HG02884 (cell line): Measurements from ENCODE around the gene MERTK.
"Not testable (repeated sequence)": the region's sequence is repeated elsewhere in the genome, so short reads cannot be mapped to it uniquely, and the experiment has no call there.

ENCODE experiments used
- ATAC-seq: cut with Tn5 transposase; IDR thresholded peaks from one replicate; pipeline ENCODE4 v1.9.1; 2021; ENCODE audit warnings: mild to moderate bottlenecking, moderate library complexity; ENCODE audit not compliant: unreplicated experiment

The MERTK gene

GRCh38 chr2:111897924-111898702 lies at the start of gene MERTK:
Gene MERTK, plus strand, starts transcription at chr2:111898607. Its CDS starts 129 bp downstream, at chr2:111898736.
- ATAC-seq: no peak

- ATAC-seq: not testable (repeated sequence)
These were observed 47.8 kb upstream of the MERTK start for GRCh38 chr2:111850646-111851045.

DNA sequence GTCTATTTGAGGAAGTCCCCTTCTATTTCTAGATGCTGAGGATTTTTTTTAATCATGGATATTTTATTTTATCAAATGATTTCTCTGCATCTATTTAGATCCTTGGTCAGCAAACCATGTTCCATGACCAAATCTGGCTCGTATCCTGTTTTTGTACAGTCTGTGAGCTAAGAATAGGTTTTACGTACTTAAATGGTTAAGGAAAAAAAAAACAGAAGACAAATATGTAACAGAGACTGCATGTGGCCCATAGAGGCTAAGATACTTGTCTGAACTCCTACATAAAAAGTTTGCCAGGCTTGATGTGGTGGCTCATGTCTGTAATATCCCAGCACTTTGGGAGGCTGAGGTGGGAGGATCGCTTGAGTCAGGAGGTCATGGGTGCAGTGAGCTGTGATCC lies 45.9 kb upstream of the MERTK start:
- not testable (repeated sequence) for ATAC-seq

GRCh38 chr2:111860005-111860404 lies 38.4 kb upstream of the MERTK start:
- ATAC-seq: not testable (repeated sequence)

DNA sequence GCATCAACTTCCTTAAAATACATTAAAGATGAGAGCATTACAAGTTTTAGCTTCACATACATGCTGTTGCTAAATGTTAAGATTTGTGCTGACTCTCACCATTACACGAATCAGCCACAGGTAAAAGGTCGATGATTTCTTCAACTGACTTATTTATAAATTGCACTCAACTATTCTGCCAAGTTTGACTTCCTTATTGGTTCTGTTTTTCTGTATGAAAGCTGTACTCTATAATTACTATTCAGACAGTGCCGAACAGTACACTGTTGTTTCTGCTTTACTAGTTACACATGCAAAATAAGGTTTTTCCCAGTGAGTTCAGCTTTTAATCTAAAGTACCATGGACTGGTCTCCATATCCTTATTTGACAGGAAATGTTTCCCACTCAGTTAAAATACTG lies 33.3 kb upstream of the MERTK start:
- not testable (repeated sequence) for ATAC-seq

- not testable (repeated sequence) for ATAC-seq
These were observed 25.6 kb upstream of the MERTK start for GRCh38 chr2:111872806-111873205.

DNA sequence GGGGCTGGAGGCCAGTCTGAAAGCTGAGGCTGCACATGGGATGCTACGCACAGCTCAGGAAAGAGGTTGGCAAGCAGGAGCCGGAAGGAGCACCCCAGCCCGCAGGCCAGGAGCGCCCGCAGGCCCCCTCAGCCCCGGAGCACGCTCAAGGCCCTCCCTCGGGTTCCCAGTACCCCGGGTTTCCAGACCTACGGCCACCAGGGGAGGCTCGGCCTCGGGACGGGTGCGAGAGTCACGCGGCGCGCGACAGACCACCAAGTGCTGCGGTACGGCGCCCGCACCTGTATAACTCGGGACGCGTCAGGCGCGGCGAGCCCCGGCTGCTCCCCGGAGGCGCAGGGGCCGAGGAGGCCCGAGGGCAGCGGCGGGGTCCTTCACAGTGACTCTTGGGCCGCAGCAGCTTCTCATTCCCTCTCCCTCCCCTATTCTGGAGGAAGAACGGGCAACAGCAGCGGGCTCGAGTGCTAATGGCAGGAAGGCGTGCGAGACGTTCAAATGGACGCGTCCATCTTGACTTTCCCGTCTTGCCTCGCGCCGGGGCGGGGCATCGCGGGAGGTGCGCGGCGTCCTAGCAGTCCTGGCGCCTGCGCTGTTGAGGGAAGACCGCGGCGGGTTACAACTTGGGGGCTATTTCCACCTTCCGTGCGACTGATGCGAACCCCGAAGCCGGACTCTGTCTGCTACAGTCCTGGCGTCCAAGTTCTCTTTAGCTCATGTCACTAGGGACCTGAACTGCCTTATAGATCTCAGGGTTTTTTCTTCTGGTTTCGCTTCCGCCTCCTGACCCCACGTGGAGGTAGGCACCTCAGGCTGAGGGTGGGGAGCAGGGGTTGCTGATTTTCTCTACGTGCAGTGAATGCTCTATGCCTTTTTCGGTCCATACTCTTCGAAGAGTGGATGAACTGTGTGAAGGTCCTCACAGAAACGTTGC lies 14.5 kb upstream of the MERTK start, which contains the start of gene ANAPC1:
Gene ANAPC1 (minus strand): TSS at position 533 of the 931 bp plus-strand sequence. CDS start 3,368 bp downstream, outside the sequence.
- ATAC-seq: peak; percentile 75

- ATAC-seq: peak; percentile 3
These were observed 13.8 kb upstream of the MERTK start for GRCh38 chr2:111884592-111884964.

DNA sequence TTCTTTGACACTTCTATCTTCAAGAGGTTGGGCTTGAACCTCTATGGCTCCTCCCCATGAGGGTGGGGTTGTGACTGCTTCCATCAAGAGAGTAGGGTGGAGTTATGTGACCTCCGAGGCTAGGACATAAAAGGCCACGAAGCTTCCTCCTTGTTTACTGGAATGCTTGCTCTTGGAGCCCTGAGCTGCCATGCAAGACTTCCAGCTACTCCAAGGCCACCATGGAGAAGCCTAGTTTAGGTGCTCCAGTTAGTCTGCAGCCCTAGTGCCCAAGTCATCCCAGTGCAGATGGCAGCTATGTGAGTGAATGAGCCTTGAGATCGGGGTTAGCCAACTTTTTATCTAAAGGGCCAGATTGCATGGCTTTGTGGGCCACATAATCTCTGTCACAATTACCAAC lies 2.4 kb upstream of the MERTK start:
- no peak for ATAC-seq

- ATAC-seq: no peak
These were observed 1.8 kb upstream of the MERTK start for GRCh38 chr2:111896576-111896975.

- ATAC-seq: no peak
These were observed 830 bp upstream of the MERTK start for GRCh38 chr2:111897630-111897923.

- no peak for ATAC-seq
These were observed 502 bp downstream of the MERTK start for GRCh38 chr2:111898703-111899514.

DNA sequence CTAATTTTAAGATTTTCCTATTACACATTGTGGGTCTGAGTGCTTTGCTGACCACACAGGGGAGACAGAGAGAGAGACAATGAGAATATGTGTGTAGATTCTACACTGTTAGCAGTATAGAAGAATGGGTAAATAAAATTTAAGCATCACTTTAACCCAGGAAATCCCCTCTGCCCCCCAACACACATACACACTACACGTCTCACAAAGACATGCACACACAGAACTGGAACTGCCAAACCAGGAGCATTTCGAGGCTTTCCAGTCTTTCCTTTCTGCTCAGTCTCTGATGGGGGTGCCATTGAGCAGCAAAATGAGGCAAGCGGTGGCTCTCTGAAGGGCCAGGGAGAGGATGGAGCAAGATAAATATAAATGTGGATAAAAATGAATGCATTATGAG lies 2.5 kb downstream of the MERTK start:
- ATAC-seq: no peak

DNA sequence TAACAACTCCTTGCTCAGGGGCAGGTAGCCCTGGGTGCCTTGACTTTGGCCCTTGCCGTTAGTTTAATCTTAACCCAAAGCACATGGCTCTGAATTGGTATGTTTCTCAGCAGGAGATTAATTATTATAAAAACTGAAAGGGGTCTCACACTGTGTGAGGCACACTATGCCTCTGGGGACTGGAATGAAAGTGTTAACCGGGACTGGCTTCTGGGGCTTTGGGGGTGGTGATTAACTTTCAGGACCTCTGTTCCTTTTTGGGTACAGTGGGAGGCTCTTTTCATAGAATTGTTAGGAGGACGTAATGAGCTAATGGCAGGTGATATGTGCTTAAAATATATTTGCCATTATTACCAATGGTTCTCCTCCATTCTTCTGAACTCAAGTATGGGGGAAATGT lies 5.1 kb downstream of the MERTK start:
- ATAC-seq: no peak

DNA sequence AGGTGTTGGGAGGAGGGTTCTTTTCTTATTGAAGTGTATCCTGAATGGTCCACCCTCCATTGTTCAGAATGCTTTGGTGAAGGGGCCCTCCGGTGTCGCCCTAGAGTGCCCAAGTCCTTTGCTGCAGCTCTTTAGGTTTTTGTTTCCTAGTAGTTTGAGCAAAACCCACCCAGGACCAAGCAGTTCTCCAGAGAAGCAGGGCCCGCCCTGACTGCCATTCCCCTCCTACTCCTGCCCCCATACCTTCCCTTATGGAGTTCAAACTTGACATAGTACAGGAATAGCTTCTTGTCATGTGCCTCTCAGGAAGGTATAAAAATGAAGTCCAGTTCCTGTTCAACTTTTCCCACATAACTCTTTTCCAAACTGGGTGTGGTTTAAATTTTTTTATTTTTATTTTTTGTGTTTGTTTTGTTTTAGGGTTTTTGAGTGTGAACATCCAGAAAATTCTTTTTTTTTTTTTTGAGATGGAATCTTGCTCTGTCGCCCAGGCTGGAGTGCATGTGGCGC lies 5.6 kb downstream of the MERTK start:
- ATAC-seq: no peak

GRCh38 chr2:111904726-111905474 lies 6.5 kb downstream of the MERTK start:
- ATAC-seq: no peak

DNA sequence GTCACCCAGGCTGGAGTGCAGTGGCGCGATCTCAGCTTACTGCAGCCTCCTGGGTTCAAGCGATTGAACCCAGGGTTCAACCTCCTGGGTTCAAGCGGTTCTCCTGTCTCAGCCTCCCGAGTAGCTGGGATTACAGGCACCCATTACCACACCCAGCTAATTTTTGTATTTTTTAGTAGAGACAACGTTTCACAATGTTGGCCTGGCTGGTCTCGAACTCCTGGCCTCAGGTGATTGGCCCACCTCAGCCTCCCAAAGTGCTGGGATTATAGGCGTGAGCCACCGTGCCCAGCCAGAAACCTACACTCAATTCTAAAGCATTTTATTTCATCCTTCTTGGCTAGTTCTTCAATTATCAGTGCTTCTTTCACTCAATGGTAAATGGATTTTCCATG lies 7.1 kb downstream of the MERTK start:
- ATAC-seq: not testable (repeated sequence)

DNA sequence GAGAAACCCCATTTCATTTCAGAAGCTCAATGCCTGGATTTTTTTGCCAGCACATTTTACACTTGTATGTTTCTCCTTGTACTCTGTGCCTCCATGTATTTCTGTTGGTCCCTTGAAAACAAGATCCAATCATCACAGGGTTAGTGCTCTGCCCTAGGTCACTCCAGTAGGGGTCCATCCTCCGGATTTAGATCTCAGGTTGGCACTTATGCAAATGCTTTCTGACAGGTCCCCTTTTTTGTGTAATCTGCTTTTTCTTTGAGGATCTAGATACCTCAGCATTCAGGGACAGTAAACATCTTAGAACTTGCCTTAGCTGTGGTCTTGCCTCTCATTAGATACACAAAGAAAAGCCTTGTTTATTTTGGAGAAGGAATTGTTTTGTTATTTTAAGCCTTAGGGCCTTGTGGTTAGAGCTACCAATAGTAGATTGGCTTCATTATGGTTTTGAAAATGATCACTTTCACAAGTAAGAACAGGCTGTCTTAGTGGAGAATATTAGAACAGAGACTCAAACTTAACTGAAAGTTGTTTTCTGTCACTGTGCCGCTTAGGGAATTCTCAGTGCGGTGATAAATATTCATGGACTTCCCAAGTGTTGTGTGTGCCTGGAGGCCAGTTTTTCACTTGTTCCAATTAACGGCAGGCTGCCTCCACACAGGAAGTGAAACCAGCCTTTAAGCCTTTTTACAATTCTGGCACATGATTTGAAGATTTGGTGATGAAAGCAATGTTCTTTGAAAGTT lies 7.8 kb downstream of the MERTK start:
- peak; percentile 50 for ATAC-seq

DNA sequence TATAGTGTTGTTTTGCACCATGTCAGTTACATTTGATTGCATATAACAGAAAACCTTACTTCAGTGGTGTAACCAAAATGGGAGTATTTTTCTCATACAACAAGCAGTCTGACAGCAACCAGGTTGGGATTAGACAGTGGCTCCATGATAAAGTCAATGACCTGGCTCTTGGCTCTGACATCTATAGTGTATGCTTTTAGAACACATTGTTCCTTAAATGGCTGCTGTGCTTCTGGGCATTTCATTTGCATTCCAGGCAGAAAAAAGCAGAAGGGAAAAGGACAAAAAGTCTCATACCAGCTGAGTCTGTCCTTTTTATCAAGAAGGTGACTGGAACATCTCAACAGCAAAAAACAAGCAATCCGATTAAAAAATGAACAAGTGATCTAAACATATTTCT lies 10.2 kb downstream of the MERTK start:
- ATAC-seq: no peak
